H1 (cell line): Measurements from ENCODE around the gene BCAR3. TPM values are rescaled to one million over a fixed set of nuclear protein-coding genes. Genes with fewer than 3 reads are reported as not detected.

Experiments
- CBX8 ChIP-seq: fragments of 300-800, 300-1000 bp; sonication (generic); IDR thresholded peaks from 2 replicates; pipeline ENCODE4 v1.7.1; 2016; ENCODE audit warnings: low read depth, low read length, borderline replicate concordance
- SIN3A ChIP-seq, 2 experiments: IDR thresholded peaks in 1 of 2; conservative IDR thresholded peaks in 1 of 2; 2 replicates each; pipeline ENCODE4 v1.6.1; 2011 to 2012; ENCODE audit warnings: low read length in 2 of 2, improper control_type of control experiment in 1 of 2, low read depth in 1 of 2, mild to moderate bottlenecking in 1 of 2
- TAF1 ChIP-seq: IDR thresholded peaks from 2 replicates; pipeline ENCODE4 v1.6.1; 2011; ENCODE audit warnings: mild to moderate bottlenecking, low read depth, low read length
- polyA plus RNA-seq, 7 experiments: library from polyadenylated mRNA; depleted of rRNA in 3 of 7; stranded (reverse) in 5 of 7; unstranded in 2 of 7; fragments of >200 nt in 5 of 7; fragments of 200-250 nt in 2 of 7; gene quantifications; 1 replicate in 5 of 7; 2 replicates in 1 of 7; 4 replicates in 1 of 7; pipeline versions ENCODE4 v1.2.1 to v1.2.3, GENCODE V29; 2011 to 2013; ENCODE audit warnings: missing spikeins in 2 of 7, mixed read lengths in 2 of 7
- total RNA-seq: library from RNA; stranded (reverse); fragmentation: NEBNext Ultra II Directional; extraction: Animal tissue kit (Norgen Biotek cat#: 25700); gene quantifications from 2 replicates; pipeline ENCODE4 v1.2.1, GENCODE V29; 2021
- TF ChIP-seq, protein P1 (sequence below): IDR thresholded peaks from 2 replicates; pipeline ENCODE4 v1.6.1; 2012; ENCODE audit warnings: inconsistent platforms

The BCAR3 gene
- total and polyA plus RNA-seq, 2 of the 8 experiments (the other 6 are each of a cell fraction or from before 2014, with no cell fraction given) = 5.6 to 9.2 TPM

DNA sequence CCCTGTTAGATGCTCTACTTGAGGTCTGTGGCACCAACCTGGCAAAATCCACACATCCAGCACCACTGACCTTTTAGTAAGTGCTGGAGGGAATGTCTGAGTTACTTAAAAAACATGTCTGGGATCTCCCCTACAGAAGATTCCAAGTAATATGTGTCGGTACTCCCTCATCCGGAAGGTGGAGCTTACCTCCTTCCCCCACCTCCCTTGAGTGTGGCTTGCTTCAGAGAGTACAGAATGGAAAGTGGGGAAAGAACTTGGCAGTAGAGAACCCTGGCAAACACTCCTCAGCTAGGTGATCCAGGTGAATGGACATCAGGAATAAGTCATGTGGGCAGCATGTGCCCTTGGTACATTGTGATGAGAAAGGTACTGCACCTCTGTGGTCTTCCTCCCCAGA lies 49.0 kb upstream of the BCAR3 start (continued):
- TF ChIP-seq CBX8 (no peak), SIN3A (conservative IDR thresholded peaks at IDR 0.05 in 1 of 2, IDR thresholded peaks at IDR 0.05 in 1 of 2; ENCODE audit: low read depth in 1 of 2, low read length in 2 of 2) (no peak), TAF1 (no peak)
- TF ChIP-seq, protein P1, sequence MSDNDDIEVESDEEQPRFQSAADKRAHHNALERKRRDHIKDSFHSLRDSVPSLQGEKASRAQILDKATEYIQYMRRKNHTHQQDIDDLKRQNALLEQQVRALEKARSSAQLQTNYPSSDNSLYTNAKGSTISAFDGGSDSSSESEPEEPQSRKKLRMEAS = no peak
